CD4-positive, alpha-beta memory T cell (primary cell): Measurements from ENCODE around the gene WDR19. TPM values are rescaled to one million over a fixed set of nuclear protein-coding genes. Genes with fewer than 3 reads are reported as not detected.
A peak's percentile ranks its signal among the peaks of the same experiment; 100 is the strongest.

Experiments
- CTCF ChIA-PET: fragments of 350-600 bp; sonication (Branson Sonifier 250); formaldehyde crosslinking; loops from one replicate; lab custom pipeline; 2021; ENCODE audit warnings: inconsistent platforms; ENCODE audit not compliant: partially characterized antibody; lab: Charles Lee
- POLR2A ChIA-PET: fragments of 350-600 bp; sonication (Branson Sonifier 250); formaldehyde crosslinking; loops from one replicate; lab custom pipeline; 2021; ENCODE audit not compliant: partially characterized antibody; lab: Charles Lee
- DNase-seq, 5 donors: peaks; one replicate each; pipeline versions ENCODE4 v3.0.0 to v3.0.0-alpha.2; 2020 to 2022; ENCODE audit warnings: mixed read lengths in 1 of 5
- H3K27ac ChIP-seq: one replicate; pipeline ENCODE4 v1.7.0; 2013; ENCODE audit warnings: low read depth, low read length
- H3K27me3 ChIP-seq: 2 replicates; pipeline ENCODE4 v1.7.0; 2013; ENCODE audit warnings: mild to moderate bottlenecking, low read length, moderate library complexity; ENCODE audit not compliant: insufficient read depth
- H3K36me3 ChIP-seq: 2 replicates; pipeline ENCODE4 v1.7.0; 2013; ENCODE audit warnings: mild to moderate bottlenecking, low read length, moderate library complexity; ENCODE audit not compliant: insufficient read depth
- H3K4me1 ChIP-seq: 2 replicates; pipeline ENCODE4 v1.7.0; 2013; ENCODE audit warnings: mild to moderate bottlenecking, low read length, moderate library complexity; ENCODE audit not compliant: insufficient read depth
- H3K4me3 ChIP-seq, 2 donors: one replicate each; pipeline ENCODE4 v1.7.0; 2013; ENCODE audit warnings: low read length in 2 of 2, mild to moderate bottlenecking in 1 of 2
- H3K9me3 ChIP-seq, 2 donors: one replicate each; pipeline ENCODE4 v1.7.0; 2013; ENCODE audit warnings: low read length in 2 of 2, control low read depth in 1 of 2; ENCODE audit not compliant: control insufficient read depth in 1 of 2
- H3K27ac Mint-ChIP-seq, 7 donors: one replicate each; pipeline ENCODE4 v1.8.0; 2020 to 2021; ENCODE audit warnings: mixed read lengths in 7 of 7, mild to moderate bottlenecking in 6 of 7, inconsistent platforms in 3 of 7, moderate library complexity in 3 of 7
- H3K27me3 Mint-ChIP-seq, 2 donors: one replicate each; pipeline ENCODE4 v1.8.0; 2020 to 2021; ENCODE audit warnings: mixed read lengths in 2 of 2
- H3K36me3 Mint-ChIP-seq, 2 donors: one replicate each; pipeline ENCODE4 v1.8.0; 2020 to 2021; ENCODE audit warnings: mixed read lengths in 2 of 2, inconsistent platforms in 1 of 2, mild to moderate bottlenecking in 1 of 2
- H3K4me1 Mint-ChIP-seq, 4 donors: one replicate each; pipeline ENCODE4 v1.8.0; 2020 to 2021; ENCODE audit warnings: mixed read lengths in 4 of 4, mild to moderate bottlenecking in 1 of 4
- H3K4me3 Mint-ChIP-seq, 8 donors: one replicate each; pipeline ENCODE4 v1.8.0; 2020 to 2021; ENCODE audit warnings: mixed read lengths in 8 of 8, mild to moderate bottlenecking in 7 of 8, moderate library complexity in 6 of 8, inconsistent platforms in 3 of 8
- H3K9me3 Mint-ChIP-seq, 8 donors: one replicate each; pipeline ENCODE4 v1.8.0; 2020 to 2021; ENCODE audit warnings: mixed read lengths in 8 of 8, mild to moderate bottlenecking in 5 of 8, inconsistent platforms in 3 of 8, moderate library complexity in 1 of 8
- intact Hi-C: fragments of 100-400 bp; cut with micrococcal nuclease; formaldehyde crosslinking; loops from one replicate; pipeline ENCODE4 v1.15.1; 2023
- polyA plus RNA-seq, 2 donors: library from polyadenylated mRNA; unstranded; fragments of 300-500 nt; fragmentation: Illumina TruSeq; gene quantifications; one replicate each; pipeline ENCODE4 v1.2.3, GENCODE V29; 2021
- total RNA-seq, 2 experiments: library from RNA; stranded (reverse); gene quantifications; one replicate each; pipeline ENCODE4 v1.2.3, GENCODE V29; 2021

WDR19 gene
- total and polyA plus RNA-seq, 4 experiments from 2014 or later = 2.3 to 36.8 (median 18.5) TPM

DNA sequence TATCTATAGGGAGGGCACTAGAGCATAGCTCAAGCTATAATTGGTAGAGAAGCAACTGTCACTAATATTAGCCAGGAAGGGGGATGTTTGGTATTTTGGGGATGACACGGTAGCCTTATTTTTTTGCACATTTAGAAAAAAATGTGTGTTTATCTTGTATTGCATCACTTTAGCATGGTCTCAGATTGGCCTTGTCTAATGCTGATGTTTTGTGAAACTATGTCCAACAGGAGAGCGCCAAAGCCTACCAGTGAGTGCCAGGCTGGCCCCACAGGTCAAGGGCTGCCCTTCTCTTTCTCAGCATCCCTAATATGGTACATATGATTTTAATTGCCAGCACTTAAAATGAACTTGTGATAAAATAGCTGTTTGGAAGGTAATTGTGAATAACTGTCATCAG lies 24.8 kb upstream of the WDR19 start:
- CTCF ChIA-PET = no interaction called here

GRCh38 chr4:39166177-39166576 lies 16.2 kb upstream of the WDR19 start:
- intact Hi-C loops = no loop called here
- DNase-seq = no peak
- H3K36me3 ChIP-seq = no peaks in the 10 kb centered on the region
- H3K27me3 Mint-ChIP-seq = no peaks in the 10 kb centered on the region
- no peaks in the 10 kb centered on the region for H3K27me3 ChIP-seq
- no peaks in the 10 kb centered on the region for H3K36me3 Mint-ChIP-seq
- no peaks in the 10 kb centered on the region for H3K4me1 ChIP-seq
- ChIA-PET POLR2A (no interaction called here), CTCF (no interaction called here)
- H3K9me3 ChIP-seq = no peaks in the 10 kb centered on the region
- no peak overlapping the region for H3K4me3 ChIP-seq
- H3K9me3 Mint-ChIP-seq = peaks cover 0 to 5% (median 4%) of the 10 kb centered on the region in 8 donors
- H3K27ac ChIP-seq = no peak overlapping the region
- no peak overlapping the region for H3K27ac Mint-ChIP-seq
- peaks cover 0 to 7% (median 5%) of the 10 kb centered on the region in 4 donors for H3K4me1 Mint-ChIP-seq
- H3K4me3 Mint-ChIP-seq = no peak overlapping the region

More for the DNA sequence above, 24.8 kb upstream of the WDR19 start:
- Histone ChIP-seq H3K27ac (no peak overlapping the region), H3K9me3 (no peaks in the 10 kb centered on the region), H3K4me3 (no peak overlapping the region), H3K36me3 (no peaks in the 10 kb centered on the region), H3K4me1 (no peaks in the 10 kb centered on the region), H3K27me3 (no peaks in the 10 kb centered on the region)
- Mint-ChIP-seq H3K36me3 (no peaks in the 10 kb centered on the region), H3K27ac (no peak overlapping the region), H3K4me3 (no peak overlapping the region), H3K9me3 (peaks cover 0 to 2% (median 0%) of the 10 kb centered on the region in 8 donors), H3K27me3 (no peaks in the 10 kb centered on the region), H3K4me1 (no peaks in the 10 kb centered on the region)
- no peak for DNase-seq
- intact Hi-C loops = no loop called here
- POLR2A ChIA-PET = no interaction called here

DNA sequence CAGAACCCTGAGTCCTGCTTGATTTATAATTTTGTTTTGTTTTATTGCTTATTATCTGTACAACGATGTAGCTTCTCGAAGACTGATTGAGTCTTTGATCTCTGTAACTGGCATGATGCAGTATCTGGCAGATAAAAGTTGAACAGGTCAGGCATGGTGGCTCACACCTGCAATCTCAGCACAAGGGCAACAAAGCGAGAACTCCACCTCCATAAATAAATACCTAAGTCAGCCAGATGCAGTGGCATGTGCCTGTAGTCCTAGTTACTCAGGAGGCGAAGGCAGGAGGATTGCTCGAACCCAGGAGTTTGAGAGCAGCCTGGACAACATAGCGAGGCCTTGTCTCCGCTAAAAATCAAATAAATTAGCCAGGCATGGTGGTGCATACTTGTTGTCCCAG lies 15.7 kb upstream of the WDR19 start:
- H3K4me3 Mint-ChIP-seq = no peak overlapping the region
- Histone ChIP-seq H3K27me3 (no peaks in the 10 kb centered on the region), H3K4me3 (no peak overlapping the region), H3K36me3 (no peaks in the 10 kb centered on the region), H3K4me1 (no peaks in the 10 kb centered on the region), H3K27ac (no peak overlapping the region), H3K9me3 (no peaks in the 10 kb centered on the region)
- H3K36me3 Mint-ChIP-seq = no peaks in the 10 kb centered on the region
- no peaks in the 10 kb centered on the region for H3K27me3 Mint-ChIP-seq
- H3K4me1 Mint-ChIP-seq = peaks cover 0 to 7% (median 5%) of the 10 kb centered on the region in 4 donors
- H3K27ac Mint-ChIP-seq = no peak overlapping the region
- peaks cover 0 to 5% (median 4%) of the 10 kb centered on the region in 8 donors for H3K9me3 Mint-ChIP-seq
- ChIA-PET POLR2A (no interaction called here), CTCF (no interaction called here)
- DNase-seq = no peak
- intact Hi-C loops = no loop called here

DNA sequence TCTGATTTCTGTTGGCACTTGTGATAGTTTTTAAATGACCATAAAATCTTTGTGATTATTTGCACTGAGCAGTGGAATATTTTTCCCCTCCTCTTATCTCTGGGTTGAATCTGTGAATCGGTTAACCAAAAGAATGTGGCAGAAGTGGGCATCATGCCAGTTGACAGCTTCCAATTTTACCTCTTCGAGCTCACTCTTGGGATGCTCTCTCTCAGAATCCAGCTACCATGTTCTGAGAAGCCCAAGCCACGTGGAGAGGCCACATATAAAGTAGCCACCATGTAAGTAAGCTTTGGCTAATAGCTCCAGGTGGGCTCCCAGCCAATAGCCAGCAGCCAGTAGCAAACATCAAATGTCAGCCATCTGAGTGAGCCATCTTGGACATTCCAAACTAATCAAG lies 12.9 kb upstream of the WDR19 start:
- CTCF ChIA-PET = no interaction called here
- H3K36me3 Mint-ChIP-seq = no peaks in the 10 kb centered on the region
- H3K27me3 ChIP-seq = no peaks in the 10 kb centered on the region

DNA sequence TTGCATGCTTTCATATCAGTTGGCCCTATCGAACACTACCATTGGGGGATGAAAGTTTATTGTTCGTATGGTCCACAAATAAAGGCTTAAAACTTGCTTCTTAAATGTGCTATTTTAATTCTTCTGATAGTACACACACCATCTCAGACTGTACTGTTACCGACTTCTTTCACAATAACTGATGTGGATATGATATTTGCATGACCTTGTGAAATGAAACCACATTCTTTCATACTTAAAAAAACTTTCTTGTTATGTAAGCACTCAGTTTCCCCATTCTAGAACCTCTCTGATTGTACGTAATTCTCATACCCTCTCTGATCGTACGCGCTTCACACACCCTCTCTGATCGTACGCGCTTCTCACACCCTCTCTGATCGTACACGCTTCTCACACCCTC lies 12.0 kb upstream of the WDR19 start:
- no peaks in the 10 kb centered on the region for H3K36me3 Mint-ChIP-seq
- no peak for DNase-seq
- H3K4me3 Mint-ChIP-seq = no peak overlapping the region
- no peaks in the 10 kb centered on the region for H3K9me3 ChIP-seq
- CTCF ChIA-PET = no interaction called here
- no peaks in the 10 kb centered on the region for H3K4me1 ChIP-seq
- POLR2A ChIA-PET = interaction anchor here (1.0 kb wide), 1 partner anchor 12 kb away, joined by 3 read pairs; the partner anchor contains the start of gene WDR19
- peaks cover 0 to 2% of the 10 kb centered on the region in 2 donors for H3K27me3 Mint-ChIP-seq
- no peaks in the 10 kb centered on the region for H3K27me3 ChIP-seq
- H3K27ac ChIP-seq = no peak overlapping the region
- peaks cover 0 to 5% (median 4%) of the 10 kb centered on the region in 8 donors for H3K9me3 Mint-ChIP-seq
- no peak overlapping the region for H3K27ac Mint-ChIP-seq
- intact Hi-C loops = no loop called here
- peaks cover 0 to 7% (median 5%) of the 10 kb centered on the region in 4 donors for H3K4me1 Mint-ChIP-seq
- no peak overlapping the region for H3K4me3 ChIP-seq
- no peaks in the 10 kb centered on the region for H3K36me3 ChIP-seq

More for the DNA sequence above, 12.9 kb upstream of the WDR19 start:
- POLR2A ChIA-PET = interaction anchor here (1.0 kb wide), 1 partner anchor 13 kb away, joined by 3 read pairs; the partner anchor contains the start of gene WDR19
- Histone ChIP-seq H3K9me3 (no peaks in the 10 kb centered on the region), H3K27ac (no peak overlapping the region), H3K4me3 (no peak overlapping the region), H3K36me3 (no peaks in the 10 kb centered on the region), H3K4me1 (no peaks in the 10 kb centered on the region)
- Mint-ChIP-seq H3K27me3 (no peaks in the 10 kb centered on the region), H3K4me1 (peaks cover 0 to 7% (median 5%) of the 10 kb centered on the region in 4 donors), H3K4me3 (no peak overlapping the region), H3K27ac (no peak overlapping the region), H3K9me3 (peaks cover 0 to 5% (median 4%) of the 10 kb centered on the region in 8 donors)
- DNase-seq = no peak
- intact Hi-C loops = no loop called here

GRCh38 chr4:39178706-39179105 lies 3.6 kb upstream of the WDR19 start:
- ChIA-PET POLR2A (no interaction called here), CTCF (interaction anchor here (1.4 kb wide), 1 partner anchor 63 kb away, joined by 4 read pairs; no protein-coding TSS in a partner anchor)
- peaks cover 0 to 3% of the 10 kb centered on the region in 2 donors for H3K36me3 Mint-ChIP-seq
- Histone ChIP-seq H3K4me3 (no peak overlapping the region), H3K4me1 (peaks cover 11% of the 10 kb centered on the region), H3K36me3 (no peaks in the 10 kb centered on the region), H3K27me3 (no peaks in the 10 kb centered on the region), H3K27ac (no peak overlapping the region), H3K9me3 (no peaks in the 10 kb centered on the region)
- peaks cover 2 to 12% of the 10 kb centered on the region in 2 donors for H3K27me3 Mint-ChIP-seq
- DNase-seq = no peak
- no peaks in the 10 kb centered on the region for H3K9me3 Mint-ChIP-seq
- no peak overlapping the region for H3K4me3 Mint-ChIP-seq
- no peak overlapping the region for H3K27ac Mint-ChIP-seq
- intact Hi-C loops = no loop called here
- H3K4me1 Mint-ChIP-seq = peaks cover 3 to 9% (median 5%) of the 10 kb centered on the region in 4 donors

DNA sequence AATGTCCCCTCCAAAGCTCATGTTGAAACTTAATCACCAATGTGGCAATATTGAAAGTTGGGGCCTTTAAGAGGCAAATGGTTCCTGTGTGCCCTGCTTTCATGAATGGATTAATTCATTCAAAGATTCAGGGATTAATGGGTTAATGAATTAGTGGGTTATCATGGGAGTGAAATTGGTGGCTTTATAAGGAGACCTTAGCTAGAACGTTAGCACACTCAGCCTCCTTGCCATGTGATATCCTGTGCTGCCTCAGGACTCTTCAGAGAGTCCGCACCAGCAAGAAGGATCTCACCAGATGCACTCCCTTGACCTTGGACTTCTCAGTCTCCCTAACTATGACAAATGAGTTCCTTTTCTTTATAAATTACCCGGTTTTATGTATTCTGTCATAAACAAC lies 2.6 kb upstream of the WDR19 start:
- Histone ChIP-seq H3K9me3 (no peaks in the 10 kb centered on the region), H3K4me1 (peaks cover 12% of the 10 kb centered on the region), H3K27me3 (no peaks in the 10 kb centered on the region), H3K36me3 (no peaks in the 10 kb centered on the region), H3K4me3 (no peak overlapping the region), H3K27ac (no peak overlapping the region)
- peaks cover 0 to 3% of the 10 kb centered on the region in 2 donors for H3K36me3 Mint-ChIP-seq
- ChIA-PET POLR2A (no interaction called here), CTCF (interaction anchor here (1.4 kb wide), 1 partner anchor 62 kb away, joined by 4 read pairs; no protein-coding TSS in a partner anchor)
- intact Hi-C loops = loop anchor here (5.0 kb wide), 2 partner anchors 188 to 798 kb away; partner anchors contain the start of genes PDS5A and RFC1
- no peaks in the 10 kb centered on the region for H3K9me3 Mint-ChIP-seq
- peaks cover 3 to 9% (median 5%) of the 10 kb centered on the region in 4 donors for H3K4me1 Mint-ChIP-seq
- H3K27me3 Mint-ChIP-seq = peaks cover 2 to 13% of the 10 kb centered on the region in 2 donors
- no peak overlapping the region for H3K4me3 Mint-ChIP-seq
- no peak for DNase-seq
- H3K27ac Mint-ChIP-seq = peak overlapping the region in 1 of 7 donors; percentile 31
